Prostate gland (tissue), 2 donors: ENCODE data around the gene MFSD12.

Source experiments
- POLR2AphosphoS5 ChIP-seq: sonication (generic); formaldehyde crosslinking; IDR thresholded peaks from one replicate; pipeline ENCODE4 v1.6.1; 2017; ENCODE audit warnings: antibody characterized with exemption
- TF ChIP-seq, protein P1 (sequence below), 4 experiments: fragments of 200-600 bp in 2 of 4; fragments of 450-650 bp in 2 of 4; sonication (generic) in 2 of 4; IDR thresholded peaks; 1 replicate in 3 of 4; 2 replicates in 1 of 4; pipeline ENCODE4 v1.5.1; 2016 to 2019; ENCODE audit warnings: antibody characterized with exemption in 4 of 4, mild to moderate bottlenecking in 2 of 4, moderate library complexity in 2 of 4

DNA sequence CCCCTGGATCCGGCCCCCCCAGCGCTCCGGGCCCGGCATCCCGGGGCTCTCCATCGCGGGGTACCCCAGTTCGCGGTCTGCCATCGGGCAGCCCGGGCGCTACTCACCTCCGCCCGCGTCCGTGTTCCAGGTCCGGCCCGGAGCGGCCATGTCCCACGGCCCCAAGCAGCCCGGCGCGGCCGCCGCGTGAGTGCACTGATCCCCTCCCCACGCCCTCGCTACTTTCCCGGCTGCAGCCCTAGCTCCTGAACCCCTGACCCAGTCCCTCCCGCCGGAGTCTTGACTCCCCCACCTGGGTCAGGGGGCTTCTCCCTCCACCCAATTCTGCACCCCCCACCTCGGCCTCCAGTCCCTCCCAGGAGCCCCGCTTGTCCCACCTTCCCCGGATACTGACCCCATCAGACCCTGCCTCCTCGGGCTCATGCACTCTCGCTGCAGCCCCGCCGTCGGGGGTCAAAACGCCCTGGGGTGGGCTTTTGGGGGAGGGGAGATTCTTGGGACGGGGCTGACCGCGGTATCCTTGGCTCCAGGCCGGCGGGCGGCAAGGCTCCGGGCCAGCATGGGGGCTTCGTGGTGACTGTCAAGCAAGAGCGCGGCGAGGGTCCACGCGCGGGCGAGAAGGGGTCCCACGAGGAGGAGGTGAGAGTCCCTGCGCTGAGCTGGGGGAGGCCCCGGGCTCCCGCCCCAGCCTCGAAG lies 15.9 kb upstream of the MFSD12 start:
- TF ChIP-seq POLR2AphosphoS5, result no peak
- TF ChIP-seq, protein P1, sequence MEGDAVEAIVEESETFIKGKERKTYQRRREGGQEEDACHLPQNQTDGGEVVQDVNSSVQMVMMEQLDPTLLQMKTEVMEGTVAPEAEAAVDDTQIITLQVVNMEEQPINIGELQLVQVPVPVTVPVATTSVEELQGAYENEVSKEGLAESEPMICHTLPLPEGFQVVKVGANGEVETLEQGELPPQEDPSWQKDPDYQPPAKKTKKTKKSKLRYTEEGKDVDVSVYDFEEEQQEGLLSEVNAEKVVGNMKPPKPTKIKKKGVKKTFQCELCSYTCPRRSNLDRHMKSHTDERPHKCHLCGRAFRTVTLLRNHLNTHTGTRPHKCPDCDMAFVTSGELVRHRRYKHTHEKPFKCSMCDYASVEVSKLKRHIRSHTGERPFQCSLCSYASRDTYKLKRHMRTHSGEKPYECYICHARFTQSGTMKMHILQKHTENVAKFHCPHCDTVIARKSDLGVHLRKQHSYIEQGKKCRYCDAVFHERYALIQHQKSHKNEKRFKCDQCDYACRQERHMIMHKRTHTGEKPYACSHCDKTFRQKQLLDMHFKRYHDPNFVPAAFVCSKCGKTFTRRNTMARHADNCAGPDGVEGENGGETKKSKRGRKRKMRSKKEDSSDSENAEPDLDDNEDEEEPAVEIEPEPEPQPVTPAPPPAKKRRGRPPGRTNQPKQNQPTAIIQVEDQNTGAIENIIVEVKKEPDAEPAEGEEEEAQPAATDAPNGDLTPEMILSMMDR (IDR thresholded peaks at IDR 0.05), result no peak
